AG09319 (cell line): ENCODE measurements around the gene SARDH.

ENCODE experiments used
- DNase-seq: peaks from one replicate; pipeline ENCODE4 v3.0.0-alpha.2; 2010; ENCODE audit warnings: low read depth; ENCODE audit errors: extremely low read depth
- TF ChIP-seq, protein P1 (sequence below): IDR thresholded peaks from 2 replicates; pipeline ENCODE4 v1.5.1; 2011; ENCODE audit warnings: low read depth, mild to moderate bottlenecking, inconsistent platforms, low read length, moderate library complexity

The SARDH gene

DNA sequence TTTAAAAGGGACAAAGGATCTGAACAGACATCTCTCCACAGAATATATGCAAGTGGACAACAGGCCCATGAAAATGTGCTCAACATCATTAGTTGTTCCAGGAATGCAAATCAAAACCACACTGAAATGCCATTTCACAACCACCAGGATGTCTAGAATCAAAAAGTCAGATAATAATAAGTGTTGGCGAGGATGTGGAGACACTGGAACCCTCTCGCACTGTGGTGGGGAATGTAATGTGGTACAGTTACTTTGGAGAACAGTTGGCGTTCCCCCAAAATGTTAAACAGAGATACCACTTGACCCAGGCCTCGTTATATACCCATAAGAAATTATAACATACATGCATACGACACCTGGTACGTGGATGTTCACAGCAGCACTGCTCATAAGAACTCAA is 38.6 kb downstream of the SARDH start:
- TF ChIP-seq, protein P1, sequence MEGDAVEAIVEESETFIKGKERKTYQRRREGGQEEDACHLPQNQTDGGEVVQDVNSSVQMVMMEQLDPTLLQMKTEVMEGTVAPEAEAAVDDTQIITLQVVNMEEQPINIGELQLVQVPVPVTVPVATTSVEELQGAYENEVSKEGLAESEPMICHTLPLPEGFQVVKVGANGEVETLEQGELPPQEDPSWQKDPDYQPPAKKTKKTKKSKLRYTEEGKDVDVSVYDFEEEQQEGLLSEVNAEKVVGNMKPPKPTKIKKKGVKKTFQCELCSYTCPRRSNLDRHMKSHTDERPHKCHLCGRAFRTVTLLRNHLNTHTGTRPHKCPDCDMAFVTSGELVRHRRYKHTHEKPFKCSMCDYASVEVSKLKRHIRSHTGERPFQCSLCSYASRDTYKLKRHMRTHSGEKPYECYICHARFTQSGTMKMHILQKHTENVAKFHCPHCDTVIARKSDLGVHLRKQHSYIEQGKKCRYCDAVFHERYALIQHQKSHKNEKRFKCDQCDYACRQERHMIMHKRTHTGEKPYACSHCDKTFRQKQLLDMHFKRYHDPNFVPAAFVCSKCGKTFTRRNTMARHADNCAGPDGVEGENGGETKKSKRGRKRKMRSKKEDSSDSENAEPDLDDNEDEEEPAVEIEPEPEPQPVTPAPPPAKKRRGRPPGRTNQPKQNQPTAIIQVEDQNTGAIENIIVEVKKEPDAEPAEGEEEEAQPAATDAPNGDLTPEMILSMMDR = no peak
- no peak for DNase-seq

DNA sequence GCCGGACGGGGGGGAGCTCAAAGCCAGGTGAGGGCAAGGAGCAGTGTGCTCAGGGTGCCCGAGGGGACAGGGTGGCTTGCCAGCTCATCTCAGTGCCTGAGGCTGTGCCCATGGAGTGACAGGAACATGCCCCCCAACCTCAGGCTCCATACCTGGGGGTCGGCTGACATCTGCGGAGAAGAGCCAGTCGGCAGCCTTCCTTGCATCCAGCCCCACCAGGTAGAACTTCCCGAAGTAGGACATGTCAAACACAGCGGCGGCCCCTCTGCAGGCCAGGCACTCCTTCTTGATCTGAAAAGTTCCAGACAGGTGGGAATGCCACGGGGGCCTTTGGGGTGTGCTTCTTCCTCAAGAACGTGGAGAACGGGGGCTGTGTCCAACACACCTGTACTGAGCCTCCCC is 42.1 kb downstream of the SARDH start:
- TF ChIP-seq, protein P1 = no peak
- DNase-seq = no peak

DNA sequence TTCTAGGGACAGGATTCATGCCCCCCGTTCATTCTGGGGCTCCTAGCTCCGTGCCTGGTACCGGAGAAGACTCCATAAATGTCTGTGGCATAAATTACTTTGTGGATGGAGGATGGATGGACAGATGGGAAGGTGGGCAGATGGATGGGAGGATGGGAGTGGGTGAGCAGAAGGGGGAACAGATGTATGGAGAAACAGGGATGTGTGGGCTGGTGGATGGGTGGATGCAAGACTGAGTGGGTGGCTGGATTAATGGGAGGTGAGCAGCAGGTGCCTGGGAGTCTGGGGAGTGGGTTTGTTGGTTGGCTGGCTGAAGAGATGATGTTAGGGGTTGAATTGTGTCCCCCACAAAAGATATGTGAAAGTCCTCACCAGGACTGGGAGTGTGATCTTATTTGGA is 43.5 kb downstream of the SARDH start:
- TF ChIP-seq, protein P1 = no peak
- no peak for DNase-seq

DNA sequence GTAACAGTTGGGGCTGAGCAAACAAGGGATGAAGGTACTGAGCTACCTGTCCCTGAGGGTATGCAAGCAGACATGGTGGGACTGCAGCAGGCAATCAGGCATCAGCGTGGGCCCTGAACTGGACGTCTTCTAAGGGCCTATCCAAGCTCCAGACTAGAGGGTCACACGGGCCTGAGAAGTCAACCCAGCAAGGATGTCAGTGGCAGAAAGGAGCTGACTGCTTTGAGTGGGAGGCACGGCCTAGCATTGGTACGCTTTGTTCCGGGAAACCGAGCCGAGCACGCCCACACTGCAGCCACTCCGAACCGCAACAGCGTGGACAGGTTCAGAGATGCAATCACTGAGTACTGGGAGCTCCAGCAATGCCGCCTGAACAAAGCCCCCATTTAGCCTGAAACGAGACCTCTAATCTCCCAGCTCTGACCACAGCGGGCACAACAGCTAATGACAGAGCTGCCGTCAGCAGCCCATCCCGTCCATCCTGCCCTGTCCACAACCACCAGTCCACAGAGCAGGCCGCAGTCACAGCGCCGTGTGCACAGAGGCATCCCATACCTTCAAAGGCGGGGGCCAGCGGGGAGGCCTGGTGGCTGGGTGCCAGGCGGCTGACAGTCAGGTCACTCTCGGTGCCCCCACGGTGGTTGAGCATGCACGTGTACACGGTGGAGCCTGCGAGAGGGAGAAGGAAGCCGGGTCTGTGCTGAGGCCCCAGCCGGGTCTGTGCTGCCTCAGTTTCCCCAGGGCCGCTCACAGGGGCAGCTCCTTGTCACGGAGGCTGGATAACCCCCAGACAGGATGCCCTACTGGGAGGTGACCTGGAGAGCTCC is 44.2 kb downstream of the SARDH start:
- TF ChIP-seq, protein P1 = no peak
- no peak for DNase-seq

DNA sequence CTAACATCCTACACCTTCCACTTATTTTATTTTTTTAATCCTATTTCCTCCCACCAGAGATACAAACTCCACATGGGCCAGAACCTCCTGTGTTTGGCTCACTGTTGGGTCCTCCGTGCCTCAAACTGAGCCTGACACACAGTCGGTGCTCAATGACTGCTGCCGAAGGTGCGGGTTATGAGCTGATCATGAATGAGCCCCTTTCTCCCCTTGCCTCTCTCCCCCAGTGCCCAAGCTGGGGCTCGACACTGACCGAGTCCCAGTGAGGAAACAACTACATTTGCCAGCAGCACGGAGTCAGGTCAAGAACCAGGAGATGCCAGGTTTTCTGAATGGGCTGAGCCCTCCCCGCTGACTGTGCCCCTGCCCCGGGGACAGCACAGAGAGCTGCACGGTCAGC is 45.0 kb downstream of the SARDH start:
- TF ChIP-seq, protein P1 = no peak
- no peak for DNase-seq

DNA sequence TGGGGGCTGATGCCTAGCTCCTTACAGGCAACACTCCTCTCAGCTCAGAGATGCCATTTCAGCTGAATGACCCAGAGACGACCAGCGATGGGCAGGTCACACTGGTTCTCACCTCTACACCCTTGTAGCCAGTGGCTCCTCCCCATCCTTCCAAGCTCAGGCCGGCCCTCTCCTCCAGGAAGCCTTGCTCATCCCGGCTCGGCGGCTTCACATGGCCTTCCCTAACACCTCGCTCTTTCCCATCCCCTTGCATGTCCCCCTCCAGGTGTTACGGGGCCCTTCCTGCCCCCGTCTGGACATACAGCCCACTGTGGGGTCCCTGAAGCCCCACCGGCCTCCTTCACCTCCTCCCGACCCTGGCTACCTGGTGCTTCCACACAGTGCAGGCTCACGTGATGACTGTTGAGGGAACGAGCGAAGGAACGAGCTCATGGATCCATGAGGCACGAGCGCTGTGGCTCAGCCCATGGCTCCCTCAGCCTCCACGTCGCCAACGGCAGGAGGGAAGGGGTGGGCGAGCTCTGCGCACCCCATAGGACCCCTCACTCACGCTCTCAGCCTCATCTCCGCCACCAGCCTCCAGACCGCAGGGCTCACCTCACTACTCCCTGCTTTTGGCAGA is 45.7 kb downstream of the SARDH start:
- TF ChIP-seq, protein P1 = no peak
- DNase-seq = no peak

DNA sequence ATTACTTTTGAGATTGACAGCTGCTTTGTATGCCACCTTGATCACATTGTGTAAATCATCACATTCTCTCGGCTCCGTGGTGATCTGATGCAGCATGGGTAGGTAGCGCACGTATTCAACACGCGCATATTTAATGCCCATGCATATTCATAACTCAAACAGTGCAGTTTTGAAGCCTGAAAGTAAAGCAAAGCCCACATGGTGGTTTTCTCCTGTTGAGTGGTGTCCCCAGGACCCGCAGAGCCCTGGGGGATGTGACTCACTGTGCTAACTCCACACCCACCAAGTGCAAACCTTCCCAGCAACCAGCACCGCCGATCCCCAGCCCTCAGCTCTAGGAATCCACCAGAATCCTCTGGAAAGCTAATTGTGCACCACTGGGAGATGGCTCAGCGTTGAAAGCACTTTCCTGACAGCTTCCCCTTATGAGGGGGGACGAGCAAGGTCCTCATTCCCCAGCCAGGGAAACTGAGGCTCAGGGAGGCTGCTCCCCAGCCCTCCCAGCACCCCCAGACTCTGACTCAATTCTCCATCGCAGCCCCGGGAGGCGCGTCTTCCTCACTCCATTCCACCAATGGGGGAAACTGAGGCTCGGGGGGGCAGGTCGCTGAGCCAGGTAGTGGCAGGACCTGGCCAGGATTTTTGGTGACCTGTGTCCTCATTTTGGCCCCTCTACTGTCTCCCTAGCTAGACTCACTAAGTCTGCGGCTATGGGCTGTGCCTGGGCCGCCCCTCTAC is 46.4 kb downstream of the SARDH start:
- TF ChIP-seq, protein P1 = no peak
- no peak for DNase-seq
